ENCODE results near the gene OPCML. TPM values are rescaled to one million over a fixed set of nuclear protein-coding genes. Genes with fewer than 3 reads are reported as not detected.

OPCML gene
- total and polyA plus RNA-seq, 2 of the 13 experiments (the other 11 are each of a cell fraction or from before 2014, with no cell fraction given), result not detected

GRCh38 chr11:133381761-133382130, 150.6 kb downstream of the OPCML start:
- peaks cover 1 to 22% of the 10 kb centered on the region in 2 experiments; a peak in 2 of 5 replicates for H3K27me3 ChIP-seq (ENCODE audit: control insufficient read depth in 1 of 2, insufficient read depth in 2 of 2, low read length in 2 of 2)
- no peaks in the 10 kb centered on the region for H3K9me3 ChIP-seq (ENCODE audit: low read length)
- H3K9ac ChIP-seq (ENCODE audit: insufficient read depth, low read depth, low read length), result no peak overlapping the region
- no peak for DNase-seq (ENCODE audit: low spot score)
- no peaks in the 10 kb centered on the region for H3K36me3 ChIP-seq (replicated peaks in 1 of 2; ENCODE audit: control insufficient read depth in 1 of 2, insufficient read depth in 2 of 2, low read length in 2 of 2)
- no peak overlapping the region for H3K27ac ChIP-seq (ENCODE audit: extremely low read length, insufficient read depth, low read length)
- no peak for FAIRE-seq
- intact Hi-C loops (cut with micrococcal nuclease; ENCODE audit: unreplicated experiment) (no loop called here), in situ Hi-C loops (cut with HindIII; ENCODE audit: extremely low pct_ligation_motif_present, low pct_unique_long_range_greater_than_20kb) (no loop called here)
- H3K79me2 ChIP-seq (ENCODE audit: insufficient read depth, low read length), result no peaks in the 10 kb centered on the region
- H3K4me1 ChIP-seq (ENCODE audit: insufficient read depth, low read length), result no peaks in the 10 kb centered on the region
- H3K4me2 ChIP-seq (ENCODE audit: low read depth, low read length), result no peak overlapping the region
- no TSS peak for BruUV-seq (replicated peaks)
- CTCF ChIA-PET (ENCODE audit: low intra/inter-chr PET ratio, low total read pairs), result no interaction called here
- ATAC-seq, result no peak
- WGBS (ENCODE audit: low lambda C conversion rate), result 0% methylated on average over 3 of the region's 3 CpGs
- H3K4me3 ChIP-seq (replicated peaks in 1 of 3; ENCODE audit: insufficient read depth in 1 of 3, low read depth in 2 of 3, low read length in 3 of 3), result no peak overlapping the region
- POLR2A ChIA-PET, result no interaction called here
- no peaks in the 10 kb centered on the region for H4K20me1 ChIP-seq (ENCODE audit: insufficient read depth, low read length)
- no peak overlapping the region for H2AFZ ChIP-seq (ENCODE audit: low read length)
- TF ChIP-seq ZNF788 (CRISPR knock-in tag; IDR thresholded peaks at IDR 0.05; ENCODE audit: borderline replicate concordance) (no peak), FOSL1 (CRISPR knock-in tag; IDR thresholded peaks at IDR 0.05; ENCODE audit: borderline replicate concordance) (no peak), THRA (CRISPR knock-in tag; IDR thresholded peaks at IDR 0.05; ENCODE audit: borderline replicate concordance) (no peak), ZNF232 (CRISPR knock-in tag; IDR thresholded peaks at IDR 0.05; ENCODE audit: borderline replicate concordance) (no peak), ZNF770 (CRISPR knock-in tag; IDR thresholded peaks at IDR 0.05) (no peak), ZSCAN30 (CRISPR knock-in tag; IDR thresholded peaks at IDR 0.05) (no peak), ARNT (IDR thresholded peaks at IDR 0.05) (no peak), CTCF (CRISPR knock-in tag; IDR thresholded peaks at IDR 0.05) (no peak), HDAC6 (IDR thresholded peaks at IDR 0.05; ENCODE audit: low read depth, low read length) (no peak), E2F1 (CRISPR knock-in tag; IDR thresholded peaks at IDR 0.05) (no peak), ZNF83 (CRISPR knock-in tag; IDR thresholded peaks at IDR 0.05; ENCODE audit: borderline replicate concordance) (no peak), CHD2 (IDR thresholded peaks at IDR 0.05; ENCODE audit: low read depth, low read length) (no peak), ZBTB42 (CRISPR knock-in tag; IDR thresholded peaks at IDR 0.05) (no peak), PLSCR1 (CRISPR knock-in tag; IDR thresholded peaks at IDR 0.05; ENCODE audit: borderline replicate concordance) (no peak), ZNF574 (CRISPR knock-in tag; IDR thresholded peaks at IDR 0.05) (no peak)

All from HepG2 (cell line).